NCI-H1417 treated with DMSO at 0.1 percent for 48 hours (cell line): Measurements from ENCODE around the gene CMC2.

Experiments used
- DNase-seq: peaks from one replicate; lab custom pipeline; 2025; lab: John Stamatoyannopoulos, UW

The CMC2 gene

DNA sequence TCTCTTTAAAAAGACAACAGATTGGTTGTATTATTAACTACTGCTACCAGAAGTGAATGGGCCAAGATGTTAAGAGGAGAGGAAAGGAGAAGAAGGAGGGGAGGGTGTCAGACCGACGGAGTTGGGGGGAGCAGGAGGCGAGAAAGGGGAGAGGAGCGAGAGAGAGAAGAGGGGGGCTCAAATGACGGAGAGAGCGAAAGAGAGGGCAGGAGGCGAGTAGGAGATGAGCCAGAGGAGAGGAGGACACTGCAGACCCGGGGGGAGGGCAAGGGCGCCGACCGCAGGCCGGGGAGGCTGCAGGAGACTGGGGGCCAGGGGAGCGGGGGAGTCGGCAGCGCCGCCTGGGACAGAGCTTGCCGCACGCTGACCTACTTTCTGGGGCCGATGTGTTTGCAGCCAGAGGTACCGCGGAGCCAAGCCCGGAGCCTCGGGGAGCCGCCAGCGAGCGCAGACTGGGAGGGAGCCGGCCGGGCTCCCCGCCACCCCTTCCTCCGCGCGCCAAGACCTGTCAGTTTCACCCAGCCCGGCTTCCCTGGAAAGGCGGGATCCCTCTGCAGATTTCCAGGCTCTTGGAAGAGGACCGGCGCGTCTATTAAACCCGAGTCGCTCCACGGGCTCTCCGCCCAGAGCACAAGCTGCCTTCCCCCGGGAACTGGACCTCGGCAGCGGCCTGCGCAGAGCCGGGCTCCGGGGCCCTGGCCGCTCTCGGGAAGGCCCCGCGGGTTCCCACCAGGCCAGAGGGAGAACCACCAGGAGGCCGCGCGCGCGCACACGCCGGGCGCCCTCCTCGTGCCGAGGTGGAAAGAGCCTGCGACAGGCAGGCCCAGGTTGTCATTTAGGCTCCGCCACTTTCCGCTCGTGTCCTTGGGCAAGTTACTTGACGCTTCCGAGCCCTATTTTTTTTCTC is 74.6 kb downstream of the CMC2 start:
- no peak for DNase-seq

- DNase-seq = no peak
Measured at GRCh38 chr16:80924372-80924978, 82.2 kb downstream of the CMC2 start.

DNA sequence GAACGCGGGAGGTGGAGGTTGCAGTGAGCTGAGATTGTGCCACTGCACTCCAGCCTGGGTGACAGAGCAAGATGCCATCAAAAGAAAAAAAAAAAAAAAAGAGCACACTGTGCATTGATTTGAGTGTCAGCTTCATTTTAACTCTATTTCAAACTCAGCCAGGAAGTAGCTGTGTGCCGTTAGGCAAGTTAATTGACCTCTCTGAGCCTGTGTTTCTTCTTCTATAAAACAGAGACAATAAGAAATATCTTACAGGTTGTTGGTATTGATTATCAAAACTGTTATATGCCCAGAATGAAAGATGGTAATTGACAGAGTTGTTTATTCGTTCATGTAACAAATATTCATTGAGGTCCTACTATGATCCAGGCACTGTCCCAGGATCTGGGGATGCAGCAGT is 83.3 kb downstream of the CMC2 start:
- no peak for DNase-seq
